ENCODE data around the gene EYS. TPM values are rescaled to one million over a fixed set of nuclear protein-coding genes. Genes with fewer than 3 reads are reported as not detected.

Gene EYS
- total RNA-seq, 1 experiment from 2014 or later = not detected

- Histone ChIP-seq H2AFZ (ENCODE audit: low read depth, low read length, poor library complexity, severe bottlenecking) (no peak overlapping the region), H3K36me3 (ENCODE audit: control insufficient read depth in 1 of 2, insufficient read depth in 2 of 2, low read length in 2 of 2) (no peaks in the 10 kb centered on the region), H4K20me1 (ENCODE audit: insufficient read depth) (no peaks in the 10 kb centered on the region), H3K27me3 (ENCODE audit: insufficient read depth, low read length) (no peaks in the 10 kb centered on the region), H3K4me1 (ENCODE audit: control insufficient read depth in 1 of 2, insufficient read depth in 2 of 2, low read length in 2 of 2) (no peaks in the 10 kb centered on the region), H3K79me2 (ENCODE audit: insufficient read depth, low read length) (no peaks in the 10 kb centered on the region), H3K27ac (ENCODE audit: low read depth, low read length) (no peak overlapping the region), H3K9ac (ENCODE audit: low read length) (no peak overlapping the region), H3K4me2 (ENCODE audit: low read length) (no peak overlapping the region), H3K9me3 (ENCODE audit: control insufficient read depth in 1 of 2, insufficient read depth in 1 of 2, low read depth in 1 of 2, low read length in 2 of 2) (no peaks in the 10 kb centered on the region; a peak in 1 of 4 replicates), H3K4me3 (replicated peaks in 1 of 2; ENCODE audit: low read depth in 1 of 2, low read length in 2 of 2) (no peak overlapping the region), H3K9me2 (ENCODE audit: insufficient read depth) (no peaks in the 10 kb centered on the region)
- ChIA-PET RAD21 (ENCODE audit: low non-redundant PET in 1 of 2, low total read pairs in 2 of 2, uncharacterized antibody in 2 of 2, unreplicated experiment in 2 of 2) (no interaction called here), POLR2A (no interaction called here), CTCF (no interaction called here)
- no peak for ATAC-seq
- TF ChIP-seq POLR2A (IDR thresholded peaks at IDR 0.05; ENCODE audit: borderline replicate concordance, extremely low read depth, insufficient read depth, insufficient read length) (no peak), EZH2phosphoT487 (IDR thresholded peaks at IDR 0.05; ENCODE audit: borderline replicate concordance) (no peak), RAD21 (IDR thresholded peaks at IDR 0.05; ENCODE audit: low read depth) (no peak), ZBTB33 (IDR thresholded peaks at IDR 0.05; ENCODE audit: extremely low read depth, insufficient replicate concordance, low read length) (no peak), JUND (IDR thresholded peaks at IDR 0.05) (no peak), POLR2AphosphoS5 (IDR thresholded peaks at IDR 0.05; ENCODE audit: low read depth, low read length) (no peak), EGR1 (IDR thresholded peaks at IDR 0.05; ENCODE audit: low read depth) (no peak), MAX (IDR thresholded peaks at IDR 0.05) (no peak), ZNF274 (IDR thresholded peaks at IDR 0.05; ENCODE audit: low read depth, low read length) (no peak), EZH2 (IDR thresholded peaks at IDR 0.05) (no peak), ATF3 (IDR thresholded peaks at IDR 0.05) (no peak)
- intact Hi-C loops (cut with micrococcal nuclease) = no loop called here
- DNase-seq (ENCODE audit: low read depth, low spot score) = no peak
- BruUV-seq (replicated peaks) = no TSS peak
These were observed 1709.8 kb downstream of the EYS start for GRCh38 chr6:63997221-63997620.
